Retina (tissue), 1 donor: ENCODE data around the gene PRKG1.

Experiments
- DNase-seq: peaks from one replicate; pipeline ENCODE4 v3.0.0-alpha.2; 2016

PRKG1 gene

DNA sequence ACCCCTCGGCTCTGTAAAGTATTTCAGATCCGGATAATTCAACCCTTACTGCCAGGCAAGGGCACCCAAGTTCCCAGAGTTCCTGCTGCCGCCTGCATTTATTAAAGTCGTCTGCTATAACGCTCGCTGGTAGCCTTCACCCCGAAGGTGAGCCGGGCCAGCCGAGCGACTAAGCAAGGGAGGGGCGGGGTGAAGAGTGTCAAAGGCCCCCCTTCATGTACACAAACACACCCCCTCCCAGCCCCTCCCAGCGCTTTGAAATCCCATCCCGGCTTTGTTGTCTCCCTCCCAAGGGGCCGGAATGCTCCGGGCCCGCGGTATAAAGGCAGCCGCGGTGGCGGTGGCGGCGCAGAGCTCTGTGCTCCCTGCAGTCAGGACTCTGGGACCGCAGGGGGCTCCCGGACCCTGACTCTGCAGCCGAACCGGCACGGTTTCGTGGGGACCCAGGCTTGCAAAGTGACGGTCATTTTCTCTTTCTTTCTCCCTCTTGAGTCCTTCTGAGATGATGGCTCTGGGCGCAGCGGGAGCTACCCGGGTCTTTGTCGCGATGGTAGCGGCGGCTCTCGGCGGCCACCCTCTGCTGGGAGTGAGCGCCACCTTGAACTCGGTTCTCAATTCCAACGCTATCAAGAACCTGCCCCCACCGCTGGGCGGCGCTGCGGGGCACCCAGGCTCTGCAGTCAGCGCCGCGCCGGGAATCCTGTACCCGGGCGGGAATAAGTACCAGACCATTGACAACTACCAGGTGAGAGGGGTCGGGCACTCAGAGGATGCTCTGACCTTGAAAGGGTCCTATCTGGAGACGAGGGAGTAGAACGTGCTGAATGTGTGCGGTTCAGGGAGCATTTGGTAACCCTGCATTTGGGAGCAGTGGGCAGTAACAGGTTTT, 1239.9 kb downstream of the PRKG1 start, which contains the start of gene DKK1:
Gene DKK1, plus strand, starts transcription at position 349 of the 889 bp plus-strand sequence. Its CDS starts 154 bp downstream, at position 503.
- DNase-seq = peak; percentile 90

DNA sequence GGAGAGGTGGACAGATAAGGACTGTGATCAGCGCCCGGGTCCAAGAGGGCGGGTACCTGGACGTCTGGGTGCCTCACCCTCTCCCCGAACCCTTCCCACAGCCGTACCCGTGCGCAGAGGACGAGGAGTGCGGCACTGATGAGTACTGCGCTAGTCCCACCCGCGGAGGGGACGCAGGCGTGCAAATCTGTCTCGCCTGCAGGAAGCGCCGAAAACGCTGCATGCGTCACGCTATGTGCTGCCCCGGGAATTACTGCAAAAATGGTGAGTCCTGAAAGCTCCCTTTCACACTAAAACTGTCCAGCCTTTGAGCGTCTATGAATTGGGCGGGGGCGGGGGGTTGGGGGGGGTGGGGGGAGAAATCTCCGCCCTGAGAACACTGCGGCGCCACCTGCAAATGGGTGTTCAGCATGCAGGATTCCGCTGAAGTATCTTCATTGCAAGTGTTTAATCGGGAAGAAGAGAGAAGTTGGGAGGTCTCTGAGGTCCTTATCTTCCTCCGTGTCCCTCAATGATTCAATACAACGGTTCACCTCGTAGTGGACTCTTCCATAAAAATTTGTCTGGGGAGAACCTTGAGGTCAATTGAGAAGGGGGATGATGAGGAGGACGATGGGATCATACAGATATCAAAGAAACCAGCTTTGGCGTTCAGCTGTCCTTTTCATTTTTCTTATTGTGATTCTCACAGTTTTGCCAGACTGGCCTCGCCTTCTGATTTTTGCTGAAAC, 1240.7 kb downstream of the PRKG1 start:
- DNase-seq = peak; percentile 26

DNA sequence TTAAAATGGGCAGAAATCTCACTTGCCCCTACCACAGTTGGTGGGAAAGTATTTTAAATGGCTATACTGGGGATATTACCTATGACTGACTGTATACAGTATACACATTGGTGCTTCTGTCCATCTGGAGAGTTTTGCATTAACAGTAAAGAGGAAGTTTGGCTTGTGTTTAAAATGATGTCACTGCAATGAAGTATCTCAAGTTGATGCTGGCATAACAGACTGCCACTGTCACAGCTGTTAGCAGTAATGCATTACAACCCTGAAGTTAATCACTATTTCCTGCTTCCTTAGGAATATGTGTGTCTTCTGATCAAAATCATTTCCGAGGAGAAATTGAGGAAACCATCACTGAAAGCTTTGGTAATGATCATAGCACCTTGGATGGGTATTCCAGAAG, 1241.7 kb downstream of the PRKG1 start:
- no peak for DNase-seq

DNA sequence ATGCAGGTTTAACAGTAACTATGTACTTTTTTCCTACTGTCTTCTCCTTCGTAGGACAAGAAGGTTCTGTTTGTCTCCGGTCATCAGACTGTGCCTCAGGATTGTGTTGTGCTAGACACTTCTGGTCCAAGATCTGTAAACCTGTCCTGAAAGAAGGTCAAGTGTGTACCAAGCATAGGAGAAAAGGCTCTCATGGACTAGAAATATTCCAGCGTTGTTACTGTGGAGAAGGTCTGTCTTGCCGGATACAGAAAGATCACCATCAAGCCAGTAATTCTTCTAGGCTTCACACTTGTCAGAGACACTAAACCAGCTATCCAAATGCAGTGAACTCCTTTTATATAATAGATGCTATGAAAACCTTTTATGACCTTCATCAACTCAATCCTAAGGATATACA, 1242.2 kb downstream of the PRKG1 start:
- DNase-seq = no peak

DNA sequence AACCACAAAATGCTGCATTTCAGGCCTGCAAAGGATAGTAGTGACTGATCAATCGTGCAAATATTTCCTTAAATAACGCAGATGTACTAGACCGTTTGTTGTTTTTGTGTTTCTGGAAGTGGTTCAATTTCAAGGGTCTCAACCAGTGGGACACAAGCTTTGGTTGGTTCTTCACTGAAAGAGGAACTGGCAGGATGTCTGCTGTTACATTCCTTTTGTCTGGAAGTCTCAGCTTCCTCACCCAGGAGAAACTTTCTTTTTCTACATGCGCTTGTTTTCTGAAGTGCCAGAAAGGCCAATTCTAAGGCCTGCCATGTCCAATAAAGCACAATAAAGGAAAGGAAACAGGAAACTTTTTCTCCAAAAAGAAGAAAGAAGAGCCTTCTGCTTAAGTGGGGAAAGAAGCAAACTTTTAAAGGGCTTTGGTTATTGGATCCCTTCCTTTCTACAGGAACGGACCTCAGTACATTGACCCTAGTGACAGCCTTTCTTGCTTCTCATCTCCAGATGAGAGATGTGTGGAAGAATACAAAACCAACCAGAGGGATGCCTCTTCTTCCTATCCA, 1243.9 kb downstream of the PRKG1 start:
- no peak for DNase-seq

DNA sequence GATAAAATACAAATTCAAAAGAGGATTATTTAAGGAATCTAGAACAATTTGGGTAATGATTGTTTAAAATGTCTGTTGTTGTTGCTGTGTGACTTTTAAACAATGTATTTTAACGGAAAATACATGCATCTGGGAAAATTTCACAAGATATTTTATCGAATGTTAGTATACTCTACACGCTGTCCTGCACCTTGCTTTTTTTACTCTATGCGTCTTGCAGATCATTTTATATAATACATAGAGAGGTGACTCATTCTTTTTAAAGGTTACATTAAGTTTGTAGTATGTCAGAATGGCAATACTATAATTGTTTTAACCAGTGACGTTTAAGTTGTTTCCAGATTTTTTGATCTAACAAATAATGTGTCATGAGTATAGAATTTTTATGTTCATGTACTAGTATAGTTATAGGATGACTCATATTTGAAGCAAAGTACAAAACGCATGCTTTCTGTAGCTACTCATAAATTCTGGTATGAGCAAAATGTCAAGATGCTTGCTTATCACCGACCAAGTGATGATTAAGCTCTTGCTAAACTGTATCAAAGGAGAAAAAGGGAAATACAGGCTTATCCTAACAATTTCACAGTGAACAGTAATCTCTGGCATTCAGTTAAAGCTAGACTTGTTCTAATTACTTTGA, 1244.7 kb downstream of the PRKG1 start:
- DNase-seq = no peak

DNA sequence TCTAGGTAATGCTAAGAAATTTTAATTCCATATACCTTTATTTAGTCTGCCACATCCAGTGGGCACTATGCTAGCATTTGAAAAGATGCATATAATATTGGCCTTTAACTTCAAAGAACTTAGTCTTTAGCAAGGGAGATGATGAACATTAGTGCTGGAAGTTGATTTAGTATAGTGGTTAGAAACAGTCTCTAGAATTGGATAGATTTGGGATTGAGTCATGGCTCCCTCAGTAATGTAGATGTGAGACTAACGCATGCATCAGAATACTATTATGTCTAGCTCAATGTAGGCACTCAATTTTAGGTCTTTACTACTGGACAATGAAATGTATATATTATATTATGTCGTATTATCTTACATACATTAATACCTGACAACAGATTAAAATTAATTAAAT, 1245.6 kb downstream of the PRKG1 start:
- DNase-seq = no peak

DNA sequence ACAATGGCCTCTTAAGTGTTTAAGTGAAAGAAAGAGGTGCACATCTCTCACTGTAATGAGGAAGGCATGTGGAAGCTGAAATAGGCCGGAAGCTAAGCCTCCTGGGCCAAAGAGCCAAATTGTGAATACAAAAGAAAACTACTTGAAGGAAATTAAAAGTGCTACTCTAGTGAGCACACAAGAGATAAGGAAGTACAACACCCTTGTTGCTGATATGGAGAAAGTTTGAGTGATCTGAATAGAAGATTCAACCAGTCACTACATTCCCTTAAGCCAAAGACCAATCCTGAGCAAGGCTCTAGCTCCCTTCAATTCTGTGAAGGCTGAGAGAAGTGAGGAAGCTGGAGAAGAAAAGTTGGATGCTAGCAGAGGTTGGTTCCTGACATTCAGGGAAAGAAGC, 1248.0 kb downstream of the PRKG1 start:
- DNase-seq = no peak

DNA sequence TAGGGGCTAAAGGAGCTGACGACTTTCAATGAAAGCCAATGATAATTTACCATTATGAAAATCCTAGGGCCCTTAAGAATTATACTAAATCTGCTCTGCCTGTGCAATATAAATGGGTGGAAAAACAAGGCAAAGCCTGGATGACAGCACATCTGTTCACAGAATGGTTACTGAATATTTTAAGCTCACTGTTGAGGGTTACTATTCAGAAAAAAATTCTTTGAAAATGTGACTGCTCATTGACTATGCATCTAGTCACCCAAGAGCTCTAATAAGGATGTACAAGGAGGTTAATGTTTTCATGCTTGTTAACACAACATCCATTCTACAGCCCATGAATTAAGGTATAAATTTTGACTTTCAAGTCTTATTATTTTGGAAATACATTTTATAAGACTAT, 1248.6 kb downstream of the PRKG1 start:
- no peak for DNase-seq

DNA sequence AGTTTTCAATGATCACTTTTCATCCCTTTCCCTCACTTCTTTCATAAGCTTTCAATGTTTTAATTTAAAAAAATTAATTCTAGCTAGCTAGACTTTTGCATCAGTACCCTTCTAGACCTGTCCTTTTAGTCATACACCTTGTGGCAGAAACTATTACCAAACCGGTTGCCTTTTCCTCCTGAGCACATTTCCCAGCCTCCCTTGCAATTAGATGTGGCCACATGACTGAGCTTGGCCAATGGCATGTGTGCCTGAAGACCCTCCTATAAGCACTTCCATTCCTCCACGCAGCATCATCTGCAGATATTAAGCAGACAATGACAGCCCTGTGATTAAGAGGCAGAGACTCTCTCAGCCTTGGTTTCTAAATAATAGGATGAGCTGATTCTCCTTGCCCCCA, 1252.1 kb downstream of the PRKG1 start:
- DNase-seq = no peak

DNA sequence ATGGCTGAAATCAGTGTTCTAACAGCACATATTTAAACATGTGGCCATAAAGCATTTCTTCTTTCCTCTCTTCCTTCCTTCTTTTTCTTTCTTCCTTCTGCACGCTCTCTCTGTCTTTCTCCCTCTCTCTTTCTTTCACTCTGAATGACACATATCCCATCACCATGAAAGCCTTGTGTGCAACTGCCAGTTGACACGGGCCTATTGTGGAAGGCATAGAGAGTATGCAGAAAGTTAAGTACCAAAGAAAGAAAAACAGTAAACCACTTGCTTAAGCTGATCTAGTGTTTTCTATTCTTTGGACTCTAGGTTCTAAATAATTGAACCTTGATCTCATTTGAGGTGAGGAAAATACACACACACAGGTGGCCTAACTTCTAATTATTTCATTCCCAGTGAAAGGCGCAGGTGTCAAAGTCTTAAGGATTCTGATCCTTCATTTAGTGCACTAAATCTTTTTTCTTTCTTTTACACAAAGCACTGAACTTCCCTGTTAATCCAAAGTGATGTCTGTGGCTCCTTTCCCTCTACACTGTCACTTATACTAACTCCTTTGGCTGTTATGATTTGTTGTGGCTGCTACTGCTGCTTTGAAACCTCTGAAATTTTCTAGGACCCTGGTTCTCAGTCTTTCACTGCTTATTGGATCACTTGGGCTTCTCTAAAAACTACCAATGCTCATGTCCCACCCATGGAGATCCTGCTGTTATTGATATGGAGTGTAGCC, 1257.5 kb downstream of the PRKG1 start:
- DNase-seq = no peak

DNA sequence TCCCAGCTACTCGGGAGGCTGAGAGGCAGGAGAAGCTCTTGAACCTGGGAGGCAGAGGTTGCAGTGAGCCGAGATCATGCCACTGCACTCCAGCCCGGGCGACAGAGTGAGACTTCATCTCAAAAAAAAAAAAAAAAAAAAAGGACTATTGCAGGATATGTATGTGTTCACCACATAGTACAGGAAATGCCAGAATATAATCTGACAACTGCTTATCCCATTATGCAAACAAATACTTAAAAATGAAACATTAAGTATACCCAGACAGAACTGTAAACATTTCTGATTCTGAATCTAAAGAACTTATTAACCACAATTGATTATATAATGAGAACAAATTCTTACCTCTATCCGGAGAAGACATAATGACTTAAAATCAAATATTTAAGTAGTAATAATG, 1258.5 kb downstream of the PRKG1 start:
- no peak for DNase-seq

DNA sequence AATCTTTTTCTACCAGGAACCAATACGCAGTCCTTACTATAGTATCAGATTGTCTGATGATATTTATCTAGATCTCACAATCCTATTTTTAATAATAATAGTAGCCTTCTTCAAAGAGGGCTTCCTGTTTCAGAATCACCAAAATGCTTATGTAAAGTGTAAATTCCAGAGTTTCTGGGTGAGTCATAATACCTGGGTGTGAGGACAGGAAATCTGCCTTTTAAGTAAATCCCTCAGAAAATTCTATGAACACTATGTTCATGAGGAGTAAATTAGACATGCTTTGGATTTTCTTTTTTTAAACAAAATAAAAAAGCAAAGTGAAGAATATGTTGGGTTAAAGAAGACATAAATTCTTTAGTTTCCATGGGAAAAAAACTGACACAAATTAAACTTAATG, 1260.3 kb downstream of the PRKG1 start:
- DNase-seq = no peak

DNA sequence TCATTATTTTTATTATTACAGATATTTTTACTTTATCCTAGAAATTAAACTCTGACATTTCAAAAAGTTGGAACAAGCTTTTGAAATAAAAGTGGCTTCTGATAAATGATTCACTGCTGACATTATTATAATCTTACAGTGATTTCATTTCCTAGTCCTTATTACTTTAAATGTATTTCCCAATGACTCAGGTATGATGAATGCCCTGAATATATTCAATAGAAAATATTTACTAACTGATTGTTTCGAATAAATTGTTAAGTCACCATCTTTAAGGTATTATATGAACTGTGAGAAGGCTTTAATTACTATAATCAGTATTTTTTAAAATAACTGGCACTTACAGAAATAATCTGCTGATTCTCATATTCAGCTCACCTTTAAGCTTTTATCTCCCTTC, 1261.4 kb downstream of the PRKG1 start:
- no peak for DNase-seq

DNA sequence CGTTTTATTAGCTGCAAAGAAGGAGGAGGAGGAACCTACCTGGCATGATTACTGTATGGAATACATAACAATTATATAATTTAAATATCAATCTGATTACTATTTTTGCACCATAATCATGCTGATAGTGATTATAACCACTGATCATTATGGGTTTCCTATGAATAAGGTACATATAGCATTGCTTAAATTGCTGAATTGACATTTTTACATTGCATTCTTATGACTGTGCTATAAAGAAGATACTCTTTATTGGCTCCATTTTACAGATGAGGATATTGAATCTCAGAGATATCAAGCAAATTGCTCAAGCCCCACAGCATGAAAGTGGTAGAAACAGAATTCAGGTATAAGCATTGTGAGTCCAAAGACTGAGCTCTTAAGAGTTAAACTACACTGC, 1262.9 kb downstream of the PRKG1 start:
- no peak for DNase-seq

DNA sequence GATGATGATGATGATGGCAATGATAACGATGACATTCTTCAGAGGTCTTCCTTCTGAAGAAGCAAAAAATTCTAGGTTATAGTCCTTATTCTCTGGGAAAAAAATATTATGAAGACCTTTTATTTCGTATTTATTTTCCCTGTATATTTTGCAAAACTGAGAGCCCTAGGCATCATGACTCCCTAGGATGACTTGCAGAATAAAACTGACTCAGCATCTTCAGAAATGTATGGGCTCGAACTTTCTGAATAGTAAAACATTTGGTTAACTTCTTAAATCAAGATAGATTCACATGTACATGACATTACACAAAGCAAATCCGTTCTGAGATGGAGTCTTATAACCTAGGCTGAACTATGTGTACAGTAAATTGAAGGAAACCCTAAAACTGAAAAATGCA, 1269.2 kb downstream of the PRKG1 start:
- no peak for DNase-seq

DNA sequence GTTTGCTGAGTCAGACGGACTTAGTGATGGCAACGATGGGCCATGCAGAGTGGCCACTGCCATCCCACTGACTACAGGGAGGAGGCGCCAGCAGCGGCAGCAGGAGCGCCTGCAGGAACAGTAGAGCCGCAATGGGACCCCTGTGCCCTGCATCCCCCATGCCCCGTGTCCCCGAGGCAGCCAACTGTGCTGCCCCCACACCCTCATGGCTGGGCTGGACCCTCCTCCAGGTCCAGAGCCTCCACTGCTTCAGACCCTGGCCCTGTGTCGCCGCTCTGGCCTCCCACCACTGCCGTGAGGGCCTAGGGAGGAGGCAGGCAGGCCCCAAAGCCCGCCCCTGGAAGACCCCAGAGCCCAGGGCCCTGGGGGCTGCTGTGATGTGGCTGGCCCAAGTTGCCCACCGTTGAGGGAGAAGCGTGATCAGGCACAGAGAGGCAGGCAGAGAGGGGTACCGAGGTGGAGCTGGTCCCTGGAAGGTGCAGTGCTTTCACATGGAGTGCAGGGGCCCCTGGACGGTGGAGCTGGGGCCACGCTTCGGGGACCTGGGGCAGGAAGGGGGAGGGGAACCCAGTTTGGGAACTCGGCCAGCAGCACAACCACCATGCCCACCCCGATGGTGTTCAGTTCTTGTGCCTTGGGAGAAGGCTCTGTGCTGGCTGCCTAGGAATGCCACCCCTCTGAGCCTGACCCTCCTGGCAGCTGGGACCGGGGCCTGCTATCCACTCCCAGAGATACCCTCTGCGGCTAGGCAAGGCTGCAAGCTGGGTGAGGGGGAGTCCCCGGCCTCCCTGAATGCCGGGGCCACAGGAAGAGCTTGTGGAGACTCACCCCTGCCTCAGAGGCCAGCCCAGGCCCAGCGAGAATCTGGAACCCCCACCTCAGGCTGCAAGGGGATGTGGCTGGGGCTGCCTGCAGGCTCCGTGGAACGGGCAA, 1272.4 kb downstream of the PRKG1 start:
- DNase-seq = no peak

DNA sequence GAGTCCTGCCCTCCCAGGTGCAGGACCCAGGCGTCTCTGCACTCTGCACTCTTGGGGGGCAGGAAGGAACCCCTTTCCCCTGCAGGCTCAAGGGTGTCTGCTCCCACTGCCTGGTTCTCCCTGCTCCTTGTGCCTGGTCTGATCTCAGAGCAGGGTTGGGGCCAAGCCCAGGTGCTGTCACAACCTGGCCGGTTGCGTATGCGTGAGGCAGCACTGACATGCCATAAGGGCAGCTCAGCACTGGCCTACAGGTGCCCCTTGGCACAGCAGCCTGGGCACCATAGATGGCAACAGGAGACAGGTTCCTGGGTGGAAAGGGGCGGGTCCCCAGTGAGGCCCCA, 1273.0 kb downstream of the PRKG1 start:
- no peak for DNase-seq
